GM23338 (cell line): Measurements from ENCODE around the gene BRD2.

Experiments
- CREB1 ChIP-seq: fragments of 250-450 bp; sonication (Bioruptor Pico); IDR thresholded peaks from 2 replicates; pipeline ENCODE4 v1.5.0; 2020; ENCODE audit warnings: low read depth, mild to moderate bottlenecking, moderate library complexity
- EZH2 ChIP-seq: fragments of 200-600 bp; sonication (generic); IDR thresholded peaks from one replicate; pipeline ENCODE4 v1.8.0; 2017; ENCODE audit warnings: antibody characterized with exemption, mild to moderate bottlenecking, low read depth; ENCODE audit not compliant: unreplicated experiment
- EZH2phosphoT487 ChIP-seq: fragments of 200-600 bp; sonication (generic); IDR thresholded peaks from one replicate; pipeline ENCODE4 v1.8.1; 2018; ENCODE audit warnings: antibody characterized with exemption; ENCODE audit not compliant: unreplicated experiment
- POLR2AphosphoS5 ChIP-seq: IDR thresholded peaks from 2 replicates; pipeline ENCODE4 v1.6.1; 2016; ENCODE audit warnings: antibody characterized with exemption, low read depth
- REST ChIP-seq: IDR thresholded peaks from one replicate; pipeline ENCODE4 v1.6.1; 2018; ENCODE audit warnings: antibody characterized with exemption; ENCODE audit not compliant: unreplicated experiment
- TF ChIP-seq, protein P1 (sequence below), 2 experiments: fragments of 200-600 bp in 1 of 2; sonication (generic) in 1 of 2; conservative IDR thresholded peaks; 2 replicates each; pipeline versions ENCODE4 v1.5.1 to v1.6.1; 2016 to 2017; ENCODE audit warnings: antibody characterized with exemption in 2 of 2, low read depth in 2 of 2, mild to moderate bottlenecking in 2 of 2, moderate library complexity in 1 of 2

DNA sequence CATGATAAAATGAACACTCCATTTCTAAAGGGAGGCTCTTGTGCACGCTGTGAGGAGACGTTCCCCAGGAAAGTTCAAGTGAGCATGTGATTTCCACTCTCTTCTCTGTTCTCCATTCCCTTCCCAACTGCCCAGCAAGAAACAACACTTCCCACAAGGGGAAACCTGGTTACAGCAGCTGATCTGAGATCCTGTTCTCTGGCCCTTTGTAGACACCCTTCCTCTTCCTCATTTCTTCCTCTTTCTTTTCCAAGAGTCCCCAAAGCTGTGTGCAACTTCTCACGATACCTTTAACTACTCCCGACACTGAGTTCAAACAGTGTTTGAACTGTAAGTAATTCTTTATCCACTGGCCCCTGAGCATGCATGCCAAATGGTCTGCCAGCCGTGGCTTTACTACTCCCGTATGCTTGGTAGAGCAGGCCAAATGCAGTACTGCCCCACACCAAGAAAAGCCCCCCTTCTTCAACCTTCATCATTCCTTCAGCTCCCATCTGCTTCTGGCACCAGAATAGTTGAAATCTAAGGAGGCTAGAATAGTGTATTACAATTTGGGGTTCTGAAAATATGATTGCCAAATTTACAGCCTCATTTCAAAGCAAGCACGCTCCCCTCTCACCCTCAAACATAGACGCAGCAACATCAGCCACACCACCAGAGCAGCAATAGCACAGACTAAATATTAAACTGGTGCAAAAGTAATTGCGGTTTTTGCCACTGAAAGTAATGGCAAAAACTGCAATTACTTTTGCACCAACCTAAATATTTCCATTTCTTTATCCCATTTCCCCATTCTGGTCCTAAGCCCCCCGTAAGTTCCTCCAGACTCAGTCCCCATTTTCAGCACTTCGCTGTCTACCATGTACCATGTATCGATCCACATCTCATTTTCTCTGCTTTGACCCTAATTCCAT, 31.9 kb upstream of the BRD2 start:
- TF ChIP-seq POLR2AphosphoS5 (no peak), CREB1 (no peak), EZH2 (no peak), EZH2phosphoT487 (no peak), REST (no peak)
- TF ChIP-seq, protein P1, sequence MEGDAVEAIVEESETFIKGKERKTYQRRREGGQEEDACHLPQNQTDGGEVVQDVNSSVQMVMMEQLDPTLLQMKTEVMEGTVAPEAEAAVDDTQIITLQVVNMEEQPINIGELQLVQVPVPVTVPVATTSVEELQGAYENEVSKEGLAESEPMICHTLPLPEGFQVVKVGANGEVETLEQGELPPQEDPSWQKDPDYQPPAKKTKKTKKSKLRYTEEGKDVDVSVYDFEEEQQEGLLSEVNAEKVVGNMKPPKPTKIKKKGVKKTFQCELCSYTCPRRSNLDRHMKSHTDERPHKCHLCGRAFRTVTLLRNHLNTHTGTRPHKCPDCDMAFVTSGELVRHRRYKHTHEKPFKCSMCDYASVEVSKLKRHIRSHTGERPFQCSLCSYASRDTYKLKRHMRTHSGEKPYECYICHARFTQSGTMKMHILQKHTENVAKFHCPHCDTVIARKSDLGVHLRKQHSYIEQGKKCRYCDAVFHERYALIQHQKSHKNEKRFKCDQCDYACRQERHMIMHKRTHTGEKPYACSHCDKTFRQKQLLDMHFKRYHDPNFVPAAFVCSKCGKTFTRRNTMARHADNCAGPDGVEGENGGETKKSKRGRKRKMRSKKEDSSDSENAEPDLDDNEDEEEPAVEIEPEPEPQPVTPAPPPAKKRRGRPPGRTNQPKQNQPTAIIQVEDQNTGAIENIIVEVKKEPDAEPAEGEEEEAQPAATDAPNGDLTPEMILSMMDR (conservative IDR thresholded peaks at IDR 0.05; ENCODE audit: low read depth in 2 of 2): no peak
